Thoracic aorta (tissue), 2 donors: Measurements from ENCODE around the gene COP1. TPM values are rescaled to one million over a fixed set of nuclear protein-coding genes. Genes with fewer than 3 reads are reported as not detected.

Experiments used
- ATAC-seq: fragments of 150-250 bp; one replicate; pipeline ENCODE4 v1.8.0; 2017; ENCODE audit warnings: low read depth; ENCODE audit not compliant: insufficient number of reproducible peaks, low FRiP score
- DNase-seq: peaks from one replicate; pipeline ENCODE4 v3.0.0-alpha.2; 2020; ENCODE audit warnings: low spot score
- H3K27ac ChIP-seq, 2 donors: fragments of 200-600 bp; sonication (generic); 1 replicate in 1 of 2; 2 replicates in 1 of 2; pipeline ENCODE4 v1.5.1; 2016; ENCODE audit warnings: mild to moderate bottlenecking in 2 of 2, moderate library complexity in 2 of 2
- H3K27me3 ChIP-seq: fragments of 200-600 bp; sonication (generic); replicated peaks from 2 replicates; pipeline ENCODE4 v1.6.0; 2016; ENCODE audit warnings: mild to moderate bottlenecking; ENCODE audit not compliant: insufficient read depth
- H3K36me3 ChIP-seq: fragments of 200-600 bp; sonication (generic); one replicate; pipeline ENCODE4 v1.5.1; 2016
- H3K4me1 ChIP-seq, 2 donors: fragments of 200-600 bp; sonication (generic); 1 replicate in 1 of 2; 2 replicates in 1 of 2; pipeline versions ENCODE4 v1.5.1 to v1.6.0; 2016; ENCODE audit warnings: low read depth in 2 of 2, mild to moderate bottlenecking in 1 of 2; ENCODE audit not compliant: control insufficient read depth in 1 of 2
- H3K4me3 ChIP-seq: fragments of 200-600 bp; sonication (generic); 2 replicates; pipeline ENCODE4 v1.5.1; 2016; ENCODE audit warnings: mild to moderate bottlenecking
- H3K9me3 ChIP-seq: fragments of 200-600 bp; sonication (generic); 2 replicates; pipeline ENCODE4 v1.5.1; 2016
- total RNA-seq, 2 donors: library from RNA; depleted of rRNA; stranded (reverse); fragments of >200 nt; gene quantifications; one replicate each; pipeline versions ENCODE4 v1.1.0 to v1.2.3, GENCODE V29; 2016
- TF ChIP-seq, protein P1 (sequence below): fragments of 200-600 bp; sonication (generic); IDR thresholded peaks from one replicate; pipeline ENCODE4 v1.5.1; 2019; ENCODE audit warnings: antibody characterized with exemption

The COP1 gene
- total RNA-seq, 2 donors from 2014 or later: 62.2 to 68.6 TPM

GRCh38 chr1:175901076-175901836 is 305.8 kb downstream of the COP1 start:
- Histone ChIP-seq H3K27ac (no peak overlapping the region), H3K27me3 (no peaks in the 10 kb centered on the region), H3K4me1 (no peaks in the 10 kb centered on the region), H3K36me3 (no peaks in the 10 kb centered on the region), H3K4me3 (no peak overlapping the region), H3K9me3 (no peaks in the 10 kb centered on the region)
- TF ChIP-seq, protein P1, sequence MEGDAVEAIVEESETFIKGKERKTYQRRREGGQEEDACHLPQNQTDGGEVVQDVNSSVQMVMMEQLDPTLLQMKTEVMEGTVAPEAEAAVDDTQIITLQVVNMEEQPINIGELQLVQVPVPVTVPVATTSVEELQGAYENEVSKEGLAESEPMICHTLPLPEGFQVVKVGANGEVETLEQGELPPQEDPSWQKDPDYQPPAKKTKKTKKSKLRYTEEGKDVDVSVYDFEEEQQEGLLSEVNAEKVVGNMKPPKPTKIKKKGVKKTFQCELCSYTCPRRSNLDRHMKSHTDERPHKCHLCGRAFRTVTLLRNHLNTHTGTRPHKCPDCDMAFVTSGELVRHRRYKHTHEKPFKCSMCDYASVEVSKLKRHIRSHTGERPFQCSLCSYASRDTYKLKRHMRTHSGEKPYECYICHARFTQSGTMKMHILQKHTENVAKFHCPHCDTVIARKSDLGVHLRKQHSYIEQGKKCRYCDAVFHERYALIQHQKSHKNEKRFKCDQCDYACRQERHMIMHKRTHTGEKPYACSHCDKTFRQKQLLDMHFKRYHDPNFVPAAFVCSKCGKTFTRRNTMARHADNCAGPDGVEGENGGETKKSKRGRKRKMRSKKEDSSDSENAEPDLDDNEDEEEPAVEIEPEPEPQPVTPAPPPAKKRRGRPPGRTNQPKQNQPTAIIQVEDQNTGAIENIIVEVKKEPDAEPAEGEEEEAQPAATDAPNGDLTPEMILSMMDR: no peak
- ATAC-seq: no peak
- no peak for DNase-seq

- no peaks in the 10 kb centered on the region for H3K4me1 ChIP-seq
- no peak overlapping the region for H3K4me3 ChIP-seq
- no peaks in the 10 kb centered on the region for H3K27me3 ChIP-seq
- ATAC-seq (no peak), DNase-seq (no peak)
- TF ChIP-seq, protein P1: no peak
- no peaks in the 10 kb centered on the region for H3K9me3 ChIP-seq
- no peak overlapping the region for H3K27ac ChIP-seq
- no peaks in the 10 kb centered on the region for H3K36me3 ChIP-seq
These were observed 306.9 kb downstream of the COP1 start for GRCh38 chr1:175900171-175900570.

GRCh38 chr1:175895966-175896365 is 311.1 kb downstream of the COP1 start:
- H3K4me1 ChIP-seq: no peaks in the 10 kb centered on the region
- no peak overlapping the region for H3K4me3 ChIP-seq
- no peaks in the 10 kb centered on the region for H3K36me3 ChIP-seq
- ATAC-seq (no peak), DNase-seq (no peak)
- H3K27me3 ChIP-seq: no peaks in the 10 kb centered on the region
- no peaks in the 10 kb centered on the region for H3K9me3 ChIP-seq
- TF ChIP-seq, protein P1: no peak
- no peak overlapping the region for H3K27ac ChIP-seq
